ENCODE measurements around the gene PPP1R3G. TPM values are rescaled to one million over a fixed set of nuclear protein-coding genes. Genes with fewer than 3 reads are reported as not detected.

The PPP1R3G gene
- total and polyA plus RNA-seq, 9 donors = 1.4 to 2.9 (median 2.5) TPM

DNA sequence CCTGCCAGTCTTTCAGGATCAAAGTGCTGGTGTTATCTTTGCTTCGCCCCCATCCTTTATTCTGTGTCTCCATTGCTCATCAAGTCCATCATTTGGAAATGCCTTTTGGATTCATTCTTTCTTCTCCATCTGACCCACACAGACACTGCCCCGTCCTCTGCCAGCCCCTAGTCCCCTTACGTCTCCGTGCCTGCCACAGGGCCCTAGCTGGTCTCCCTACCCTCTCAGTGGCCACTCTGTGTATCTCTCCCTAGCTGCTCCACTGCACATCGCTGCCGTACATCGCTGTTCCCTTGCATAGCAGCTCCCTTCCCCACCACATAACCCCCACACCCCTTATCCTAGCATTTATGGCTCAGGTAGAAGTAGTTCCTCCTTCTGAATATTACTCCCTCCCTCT lies 15.7 kb downstream of the PPP1R3G start:
- no peak for DNase-seq
- Histone ChIP-seq H3K9me3 (replicated peaks; ENCODE audit: control insufficient read depth, low read depth, low read length) (no peaks in the 10 kb centered on the region), H3K4me1 (ENCODE audit: control insufficient read depth, insufficient read depth, low read length) (no peaks in the 10 kb centered on the region), H3K27ac (ENCODE audit: low read length) (no peak overlapping the region), H3K36me3 (ENCODE audit: control insufficient read depth, insufficient read depth, low read length) (no peaks in the 10 kb centered on the region), H3K27me3 (ENCODE audit: control insufficient read depth, insufficient read depth, low read length) (no peaks in the 10 kb centered on the region), H3K4me3 (ENCODE audit: low read length) (no peak overlapping the region)
- WGBS (ENCODE audit: insufficient coverage) = 94% methylated on average over 7 of the region's 7 CpGs

DNA sequence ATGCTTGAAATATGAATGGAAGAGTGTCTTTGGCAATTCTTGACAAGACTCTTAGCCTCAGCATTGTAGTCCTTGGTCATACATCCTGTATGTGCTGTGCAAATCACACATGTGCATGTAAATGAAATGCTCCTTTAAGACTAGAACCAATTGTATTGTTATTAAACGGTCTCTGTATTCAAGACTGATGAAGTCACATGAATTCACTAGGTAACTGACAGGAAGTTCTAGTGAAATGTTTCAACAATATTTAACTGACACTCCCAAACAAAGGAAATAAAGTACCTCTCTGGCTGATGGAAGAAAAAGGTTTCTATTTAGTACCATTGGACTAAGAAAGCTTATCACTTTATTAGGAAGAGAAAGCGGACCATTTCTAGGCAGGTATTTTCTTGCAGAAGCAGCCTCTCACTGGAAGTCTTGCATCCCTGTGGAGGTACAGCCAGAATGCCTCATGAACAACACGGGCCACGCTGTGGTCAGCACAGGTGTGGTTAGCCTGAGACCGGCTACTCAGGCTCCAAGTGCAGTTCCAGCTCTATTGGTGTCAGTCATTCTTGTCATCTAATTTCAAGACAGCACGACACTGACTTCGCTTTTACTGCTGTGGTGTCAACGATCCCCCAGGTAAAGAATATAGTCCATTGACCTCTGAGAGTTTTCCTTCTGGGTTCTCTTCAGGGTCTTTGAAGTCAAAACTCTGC lies 17.3 kb downstream of the PPP1R3G start:
- no peaks in the 10 kb centered on the region for H3K9me3 ChIP-seq (replicated peaks; ENCODE audit: control insufficient read depth, low read depth, low read length)
- H3K4me1 ChIP-seq (ENCODE audit: control insufficient read depth, insufficient read depth, low read length) = no peaks in the 10 kb centered on the region
- no peak for DNase-seq
- no peaks in the 10 kb centered on the region for H3K27me3 ChIP-seq (ENCODE audit: control insufficient read depth, insufficient read depth, low read length)
- H3K36me3 ChIP-seq (ENCODE audit: control insufficient read depth, insufficient read depth, low read length) = no peaks in the 10 kb centered on the region
- WGBS (ENCODE audit: insufficient coverage) = 93% methylated on average over 7 of the region's 8 CpGs
- no peak overlapping the region for H3K27ac ChIP-seq (ENCODE audit: low read length)
- no peak overlapping the region for H3K4me3 ChIP-seq (ENCODE audit: low read length)

DNA sequence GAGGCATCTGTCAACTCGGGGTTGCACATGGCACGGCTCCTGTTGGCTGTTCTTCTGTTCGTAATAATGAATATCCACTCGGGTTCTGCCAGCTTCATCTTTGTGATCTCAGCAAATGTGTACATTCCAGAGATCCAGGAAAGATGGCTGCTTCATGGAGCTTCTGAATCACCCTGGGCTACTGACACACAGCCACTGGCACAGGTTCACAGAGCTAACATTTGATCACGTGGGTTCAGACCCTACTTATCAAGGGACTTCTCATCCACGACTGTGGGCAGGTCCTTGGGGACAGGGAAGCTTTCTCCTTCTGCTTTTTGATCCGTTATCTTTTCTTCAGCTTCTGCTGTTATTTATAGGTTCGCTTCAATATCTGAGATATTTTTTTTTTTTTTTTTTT lies 18.1 kb downstream of the PPP1R3G start:
- WGBS (ENCODE audit: insufficient coverage) = 85% methylated on average over 6 of the region's 8 CpGs
- H3K27ac ChIP-seq (ENCODE audit: low read length) = no peak overlapping the region
- H3K27me3 ChIP-seq (ENCODE audit: control insufficient read depth, insufficient read depth, low read length) = no peaks in the 10 kb centered on the region

DNA sequence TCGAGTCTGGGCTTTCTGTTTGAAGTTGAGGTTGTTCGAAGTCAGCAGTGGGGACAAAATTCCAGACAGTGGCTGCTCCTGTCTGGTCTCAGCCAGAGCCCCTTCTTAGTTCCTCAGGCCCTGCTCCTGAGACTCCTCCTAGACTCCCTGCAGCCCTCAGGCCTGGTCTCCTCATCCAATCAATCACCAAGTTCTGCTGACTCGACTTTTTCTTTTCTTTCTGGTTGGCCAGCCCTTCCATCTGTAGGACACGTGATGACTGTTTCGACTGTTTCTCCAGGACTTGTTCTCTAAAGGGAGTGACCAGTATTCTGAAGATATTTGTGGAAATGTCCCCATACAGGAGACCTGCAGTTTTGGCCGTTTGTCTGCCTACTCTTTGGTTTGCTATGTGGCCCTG lies 19.5 kb downstream of the PPP1R3G start:
- Histone ChIP-seq H3K4me1 (ENCODE audit: control insufficient read depth, insufficient read depth, low read length) (peaks cover 4% of the 10 kb centered on the region), H3K27me3 (ENCODE audit: control insufficient read depth, insufficient read depth, low read length) (no peaks in the 10 kb centered on the region)
- 71% methylated on average over 1 of the region's 6 CpGs for WGBS (ENCODE audit: insufficient coverage)

More for the DNA sequence above, 18.1 kb downstream of the PPP1R3G start:
- no peak overlapping the region for H3K4me3 ChIP-seq (ENCODE audit: low read length)
- H3K9me3 ChIP-seq (replicated peaks; ENCODE audit: control insufficient read depth, low read depth, low read length) = no peaks in the 10 kb centered on the region
- H3K36me3 ChIP-seq (ENCODE audit: control insufficient read depth, insufficient read depth, low read length) = no peaks in the 10 kb centered on the region
- no peaks in the 10 kb centered on the region for H3K4me1 ChIP-seq (ENCODE audit: control insufficient read depth, insufficient read depth, low read length)
- no peak for DNase-seq

DNA sequence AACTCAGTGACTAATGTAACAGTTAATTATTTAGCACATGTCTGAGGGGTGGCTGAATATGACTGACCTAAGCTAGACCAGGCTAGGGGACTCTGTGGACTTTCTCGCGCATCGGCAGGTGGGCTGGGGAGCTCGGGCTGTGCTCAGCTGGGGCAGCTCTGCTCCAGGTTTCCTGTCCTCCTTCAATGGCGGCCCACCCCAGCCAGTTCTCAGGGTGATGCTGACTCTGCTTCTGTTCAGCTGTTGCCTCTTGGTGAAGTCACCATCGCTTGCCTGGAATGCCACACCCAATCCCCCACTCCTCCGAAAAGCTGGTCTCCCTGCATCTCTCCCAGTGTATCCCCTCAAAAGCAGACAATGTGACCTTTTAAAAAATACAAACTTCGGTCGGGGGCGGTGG lies 20.0 kb downstream of the PPP1R3G start:
- 95% methylated on average over 10 of the region's 10 CpGs for WGBS (ENCODE audit: insufficient coverage)

More for the DNA sequence above, 19.5 kb downstream of the PPP1R3G start:
- DNase-seq = no peak
- Histone ChIP-seq H3K4me3 (ENCODE audit: low read length) (no peak overlapping the region), H3K9me3 (replicated peaks; ENCODE audit: control insufficient read depth, low read depth, low read length) (no peaks in the 10 kb centered on the region), H3K36me3 (ENCODE audit: control insufficient read depth, insufficient read depth, low read length) (no peaks in the 10 kb centered on the region), H3K27ac (ENCODE audit: low read length) (no peak overlapping the region)

DNA sequence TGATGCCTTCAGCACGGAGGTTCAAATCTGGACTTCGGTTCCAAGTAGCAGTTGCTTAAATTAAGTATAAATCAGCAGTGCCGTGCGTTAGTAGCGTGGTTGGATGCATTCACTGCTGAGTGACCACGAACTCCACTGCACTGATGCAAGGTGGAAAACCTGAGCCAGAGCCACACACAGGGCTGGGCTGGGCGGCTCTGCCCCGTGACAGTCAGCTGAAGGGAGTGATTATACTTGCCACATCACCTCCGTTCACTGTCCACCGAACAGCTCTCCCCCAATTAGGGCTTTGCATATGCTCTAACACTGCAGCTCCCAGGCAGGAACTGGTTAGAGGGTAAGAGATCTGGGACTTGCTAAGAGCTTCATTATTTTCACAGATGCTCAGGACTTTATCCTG lies 22.2 kb downstream of the PPP1R3G start:
- Histone ChIP-seq H3K4me3 (ENCODE audit: low read length) (no peak overlapping the region), H3K27me3 (ENCODE audit: control insufficient read depth, insufficient read depth, low read length) (no peaks in the 10 kb centered on the region), H3K36me3 (ENCODE audit: control insufficient read depth, insufficient read depth, low read length) (peaks cover 3% of the 10 kb centered on the region), H3K27ac (ENCODE audit: low read length) (no peak overlapping the region), H3K4me1 (ENCODE audit: control insufficient read depth, insufficient read depth, low read length) (peaks cover 11% of the 10 kb centered on the region), H3K9me3 (replicated peaks; ENCODE audit: control insufficient read depth, low read depth, low read length) (no peaks in the 10 kb centered on the region)
- WGBS (ENCODE audit: insufficient coverage) = 94% methylated on average over 6 of the region's 10 CpGs
- DNase-seq = no peak

More for the DNA sequence above, 20.0 kb downstream of the PPP1R3G start:
- no peaks in the 10 kb centered on the region for H3K9me3 ChIP-seq (replicated peaks; ENCODE audit: control insufficient read depth, low read depth, low read length)
- H3K4me1 ChIP-seq (ENCODE audit: control insufficient read depth, insufficient read depth, low read length) = peaks cover 4% of the 10 kb centered on the region
- no peak overlapping the region for H3K27ac ChIP-seq (ENCODE audit: low read length)
- no peak overlapping the region for H3K4me3 ChIP-seq (ENCODE audit: low read length)
- no peaks in the 10 kb centered on the region for H3K27me3 ChIP-seq (ENCODE audit: control insufficient read depth, insufficient read depth, low read length)
- H3K36me3 ChIP-seq (ENCODE audit: control insufficient read depth, insufficient read depth, low read length) = no peaks in the 10 kb centered on the region
- DNase-seq = no peak

DNA sequence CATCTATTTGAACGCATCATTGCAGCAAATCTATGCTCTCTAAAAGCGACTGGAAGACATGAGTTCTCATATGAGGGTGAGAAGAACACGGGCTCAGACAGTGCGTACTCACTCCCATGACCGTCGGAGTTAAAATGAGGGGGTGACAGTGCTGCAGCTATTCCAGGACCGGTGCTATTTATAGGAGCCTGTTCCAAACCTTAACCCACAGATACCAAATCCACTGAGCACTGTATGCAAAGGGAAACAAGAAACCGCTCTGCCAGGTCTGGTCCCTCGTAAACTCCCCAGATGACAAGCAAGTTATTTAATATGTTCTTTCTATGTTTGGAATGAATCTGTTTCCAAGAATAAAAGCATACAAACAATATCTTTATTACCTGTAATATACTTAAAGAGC lies 22.9 kb downstream of the PPP1R3G start:
- Histone ChIP-seq H3K4me3 (ENCODE audit: low read length) (no peak overlapping the region), H3K9me3 (replicated peaks; ENCODE audit: control insufficient read depth, low read depth, low read length) (no peaks in the 10 kb centered on the region), H3K27me3 (ENCODE audit: control insufficient read depth, insufficient read depth, low read length) (no peaks in the 10 kb centered on the region), H3K36me3 (ENCODE audit: control insufficient read depth, insufficient read depth, low read length) (peaks cover 5% of the 10 kb centered on the region), H3K27ac (ENCODE audit: low read length) (no peak overlapping the region), H3K4me1 (ENCODE audit: control insufficient read depth, insufficient read depth, low read length) (peaks cover 14% of the 10 kb centered on the region)
- 67% methylated on average over 5 of the region's 9 CpGs for WGBS (ENCODE audit: insufficient coverage)
- DNase-seq = no peak

DNA sequence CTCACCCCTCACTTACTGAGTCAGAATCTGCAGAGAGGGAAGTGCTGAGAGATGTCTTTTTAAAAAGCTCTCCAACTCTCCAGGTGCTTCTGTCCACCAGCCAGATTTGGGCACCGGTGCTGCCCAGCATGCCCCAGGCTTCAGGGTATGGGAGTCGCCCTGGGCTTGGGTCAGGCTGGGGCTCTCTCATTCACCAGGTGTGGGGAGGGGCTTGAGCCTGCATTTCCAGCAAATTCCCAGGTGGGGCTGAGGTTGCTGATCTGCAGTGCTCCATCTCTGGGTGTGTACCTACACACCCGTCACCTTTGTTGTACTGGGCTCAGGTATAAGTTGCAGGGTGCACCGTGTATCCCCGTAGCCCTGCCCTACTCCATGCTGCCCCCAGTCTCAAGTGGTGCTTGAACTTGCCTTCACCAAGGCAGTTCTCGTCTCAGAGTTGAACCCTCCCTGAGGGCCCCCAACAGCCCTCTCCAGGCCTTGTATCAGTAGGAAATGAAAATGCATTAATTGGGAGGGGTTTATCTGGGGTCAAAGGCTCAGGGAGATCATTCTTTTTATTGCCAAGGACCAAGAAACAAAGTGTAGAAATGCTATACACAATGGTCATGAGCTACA lies 23.5 kb downstream of the PPP1R3G start:
- H3K27me3 ChIP-seq (ENCODE audit: control insufficient read depth, insufficient read depth, low read length) = no peaks in the 10 kb centered on the region
- H3K9me3 ChIP-seq (replicated peaks; ENCODE audit: control insufficient read depth, low read depth, low read length) = no peaks in the 10 kb centered on the region
- DNase-seq = no peak
- H3K36me3 ChIP-seq (ENCODE audit: control insufficient read depth, insufficient read depth, low read length) = peaks cover 5% of the 10 kb centered on the region
- no peak overlapping the region for H3K4me3 ChIP-seq (ENCODE audit: low read length)
- peaks cover 14% of the 10 kb centered on the region for H3K4me1 ChIP-seq (ENCODE audit: control insufficient read depth, insufficient read depth, low read length)
- 84% methylated on average over 3 of the region's 6 CpGs for WGBS (ENCODE audit: insufficient coverage)
- H3K27ac ChIP-seq (ENCODE audit: low read length) = no peak overlapping the region

DNA sequence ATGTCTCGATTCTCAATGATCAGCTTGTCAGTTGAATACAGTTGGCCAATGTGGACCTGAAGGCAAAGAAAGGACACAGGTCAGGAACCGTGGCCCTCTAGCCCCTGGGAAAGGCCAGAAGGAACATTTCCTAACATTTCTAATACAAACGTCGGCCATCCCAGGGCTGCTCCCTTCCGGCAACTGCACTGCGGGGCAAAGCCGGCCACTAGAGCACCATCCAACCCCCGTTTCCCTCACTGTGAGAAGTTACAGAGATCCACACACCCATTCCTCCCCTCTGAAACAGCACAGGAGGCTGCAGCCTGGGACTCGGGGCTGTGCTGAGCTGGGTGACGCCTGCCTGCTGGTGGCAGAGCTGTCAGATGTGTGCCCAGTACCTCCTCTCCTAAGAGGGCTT lies 24.3 kb downstream of the PPP1R3G start:
- Histone ChIP-seq H3K4me1 (ENCODE audit: control insufficient read depth, insufficient read depth, low read length) (peaks cover 14% of the 10 kb centered on the region), H3K4me3 (ENCODE audit: low read length) (no peak overlapping the region), H3K9me3 (replicated peaks; ENCODE audit: control insufficient read depth, low read depth, low read length) (no peaks in the 10 kb centered on the region), H3K27me3 (ENCODE audit: control insufficient read depth, insufficient read depth, low read length) (no peaks in the 10 kb centered on the region), H3K36me3 (ENCODE audit: control insufficient read depth, insufficient read depth, low read length) (peaks cover 5% of the 10 kb centered on the region), H3K27ac (ENCODE audit: low read length) (no peak overlapping the region)
- DNase-seq = no peak
- WGBS (ENCODE audit: insufficient coverage) = 95% methylated on average over 3 of the region's 10 CpGs

DNA sequence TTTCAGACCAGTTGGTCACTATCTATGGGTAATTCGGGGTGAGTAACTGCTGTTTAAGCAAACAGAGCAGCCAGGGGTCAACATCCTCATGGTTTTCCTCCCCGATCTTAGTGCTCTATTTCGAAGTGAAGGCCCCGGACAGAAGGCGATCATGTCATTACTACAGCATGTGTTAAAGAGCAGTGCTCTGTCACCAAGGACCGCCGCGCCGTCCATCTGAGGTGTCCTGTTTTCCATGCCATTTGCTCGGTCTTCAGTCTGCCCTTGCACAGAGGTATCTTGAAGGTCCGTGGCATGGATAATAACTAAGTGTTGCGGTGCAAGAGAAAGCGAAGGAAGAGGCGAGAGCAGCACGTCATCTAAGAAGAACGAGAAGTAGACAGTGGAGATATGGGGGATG lies 25.1 kb downstream of the PPP1R3G start:
- DNase-seq = no peak
- Histone ChIP-seq H3K36me3 (ENCODE audit: control insufficient read depth, insufficient read depth, low read length) (peaks cover 5% of the 10 kb centered on the region), H3K4me3 (ENCODE audit: low read length) (no peak overlapping the region), H3K27me3 (ENCODE audit: control insufficient read depth, insufficient read depth, low read length) (no peaks in the 10 kb centered on the region), H3K9me3 (replicated peaks; ENCODE audit: control insufficient read depth, low read depth, low read length) (no peaks in the 10 kb centered on the region), H3K4me1 (ENCODE audit: control insufficient read depth, insufficient read depth, low read length) (peaks cover 14% of the 10 kb centered on the region), H3K27ac (ENCODE audit: low read length) (no peak overlapping the region)
- 88% methylated on average over 16 of the region's 16 CpGs for WGBS (ENCODE audit: insufficient coverage)

Measured in muscle of leg (tissue), 11 donors.